Measurements from ENCODE around the gene MAML1. TPM values are rescaled to one million over a fixed set of nuclear protein-coding genes. Genes with fewer than 3 reads are reported as not detected.

MAML1 gene
- total RNA-seq, 1 donor from 2014 or later, result 27.8 TPM

GRCh38 chr5:179805070-179805528, 72.5 kb downstream of the MAML1 start:
- Histone ChIP-seq H3K36me3 (peaks cover 15% of the 10 kb centered on the region), H3K4me1 (peaks cover 54% of the 10 kb centered on the region), H3K9me3 (no peaks in the 10 kb centered on the region), H3K27ac (peak overlapping the region; percentile 92), H3K4me3 (peak overlapping the region; percentile 95), H3K27me3 (ENCODE audit: low read depth) (no peaks in the 10 kb centered on the region)
- no peak for TF ChIP-seq CTCF (IDR thresholded peaks at IDR 0.05)
- intact Hi-C loops (cut with DNase I), result no loop called here
- DNase-seq (no peak), ATAC-seq (peak; percentile 3 to 6)

- DNase-seq (peak; percentile 72), ATAC-seq (peak; percentile 46 to 56)
- Histone ChIP-seq H3K4me3 (peak overlapping the region; percentile 95), H3K27ac (peak overlapping the region; percentile 92), H3K27me3 (ENCODE audit: low read depth) (no peaks in the 10 kb centered on the region), H3K36me3 (peaks cover 11% of the 10 kb centered on the region), H3K4me1 (peaks cover 54% of the 10 kb centered on the region), H3K9me3 (no peaks in the 10 kb centered on the region)
- intact Hi-C loops (cut with DNase I), result no loop called here
- TF ChIP-seq CTCF (IDR thresholded peaks at IDR 0.05), result no peak
These were observed 73.1 kb downstream of the MAML1 start for GRCh38 chr5:179805529-179806249.

- no peak for TF ChIP-seq CTCF (IDR thresholded peaks at IDR 0.05)
- intact Hi-C loops (cut with DNase I), result no loop called here
- H3K4me3 ChIP-seq, result peak within 1 kb of the TSS; percentile 95
- ATAC-seq (peak; percentile 92), DNase-seq (peak; percentile 85)
- no peaks in the 10 kb centered on the region for H3K27me3 ChIP-seq (ENCODE audit: low read depth)
- no peaks in the 10 kb centered on the region for H3K9me3 ChIP-seq
- H3K4me1 ChIP-seq, result peaks cover 53% of the 10 kb centered on the region
- peak within 1 kb of the TSS; percentile 92 for H3K27ac ChIP-seq
- peaks cover 3% of the 10 kb centered on the region for H3K36me3 ChIP-seq
These were observed 73.8 kb downstream of the MAML1 start, which contains the start of gene MGAT4B for GRCh38 chr5:179806250-179807048. Gene MGAT4B (minus strand): TSS chr5:179806866. CDS start chr5:179806583, 283 bp downstream.

GRCh38 chr5:179812135-179812825, 79.7 kb downstream of the MAML1 start:
- Histone ChIP-seq H3K27ac (no peak overlapping the region), H3K4me3 (no peak overlapping the region), H3K4me1 (peaks cover 21% of the 10 kb centered on the region), H3K9me3 (no peaks in the 10 kb centered on the region), H3K36me3 (peaks cover 13% of the 10 kb centered on the region), H3K27me3 (ENCODE audit: low read depth) (no peaks in the 10 kb centered on the region)
- no peak for TF ChIP-seq CTCF (IDR thresholded peaks at IDR 0.05)
- intact Hi-C loops (cut with DNase I), result no loop called here
- DNase-seq (peak; percentile 45), ATAC-seq (no peak)

GRCh38 chr5:179812997-179813607, 80.5 kb downstream of the MAML1 start:
- no peak for ATAC-seq
- Histone ChIP-seq H3K4me1 (peaks cover 21% of the 10 kb centered on the region), H3K27me3 (ENCODE audit: low read depth) (no peaks in the 10 kb centered on the region), H3K36me3 (peaks cover 13% of the 10 kb centered on the region), H3K27ac (no peak overlapping the region), H3K9me3 (no peaks in the 10 kb centered on the region), H3K4me3 (no peak overlapping the region)
- intact Hi-C loops (cut with DNase I), result no loop called here
- no peak for DNase-seq
- no peak for TF ChIP-seq CTCF (IDR thresholded peaks at IDR 0.05)

Measured in lower lobe of right lung (tissue), 2 donors.